ENCODE data around the gene ZNF831. TPM values are rescaled to one million over a fixed set of nuclear protein-coding genes. Genes with fewer than 3 reads are reported as not detected.

Gene ZNF831
- total RNA-seq, 1 donor from 2014 or later, result not detected

DNA sequence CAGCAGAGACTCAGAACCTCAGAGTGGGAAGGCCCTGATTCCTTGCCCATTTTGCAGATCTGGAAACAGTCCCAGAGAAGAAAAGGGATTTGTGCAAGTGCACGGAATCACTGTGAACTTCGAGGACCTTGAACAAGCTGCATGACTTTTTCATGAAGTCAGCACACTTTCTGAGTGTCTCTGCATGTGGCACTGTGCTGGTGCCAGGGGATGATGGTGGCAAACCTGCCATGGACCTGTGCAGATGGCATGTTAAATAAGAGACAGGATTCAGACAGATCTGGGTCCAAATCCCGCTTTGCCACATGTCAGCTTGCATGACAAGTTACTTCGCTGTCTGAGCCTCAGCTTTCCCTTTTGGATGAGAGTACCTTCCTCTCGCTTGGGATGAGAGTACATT is 26.8 kb downstream of the ZNF831 start:
- H3K36me3 Mint-ChIP-seq (ENCODE audit: insufficient read depth), result no peaks in the 10 kb centered on the region
- H3K4me3 Mint-ChIP-seq (ENCODE audit: low read depth), result no peak overlapping the region
- no peaks in the 10 kb centered on the region for H3K9me3 Mint-ChIP-seq (ENCODE audit: low read depth)
- no peak for DNase-seq (ENCODE audit: low spot score, unreplicated experiment)
- peaks cover 35% of the 10 kb centered on the region for H3K27me3 Mint-ChIP-seq
- TF ChIP-seq, protein P1, sequence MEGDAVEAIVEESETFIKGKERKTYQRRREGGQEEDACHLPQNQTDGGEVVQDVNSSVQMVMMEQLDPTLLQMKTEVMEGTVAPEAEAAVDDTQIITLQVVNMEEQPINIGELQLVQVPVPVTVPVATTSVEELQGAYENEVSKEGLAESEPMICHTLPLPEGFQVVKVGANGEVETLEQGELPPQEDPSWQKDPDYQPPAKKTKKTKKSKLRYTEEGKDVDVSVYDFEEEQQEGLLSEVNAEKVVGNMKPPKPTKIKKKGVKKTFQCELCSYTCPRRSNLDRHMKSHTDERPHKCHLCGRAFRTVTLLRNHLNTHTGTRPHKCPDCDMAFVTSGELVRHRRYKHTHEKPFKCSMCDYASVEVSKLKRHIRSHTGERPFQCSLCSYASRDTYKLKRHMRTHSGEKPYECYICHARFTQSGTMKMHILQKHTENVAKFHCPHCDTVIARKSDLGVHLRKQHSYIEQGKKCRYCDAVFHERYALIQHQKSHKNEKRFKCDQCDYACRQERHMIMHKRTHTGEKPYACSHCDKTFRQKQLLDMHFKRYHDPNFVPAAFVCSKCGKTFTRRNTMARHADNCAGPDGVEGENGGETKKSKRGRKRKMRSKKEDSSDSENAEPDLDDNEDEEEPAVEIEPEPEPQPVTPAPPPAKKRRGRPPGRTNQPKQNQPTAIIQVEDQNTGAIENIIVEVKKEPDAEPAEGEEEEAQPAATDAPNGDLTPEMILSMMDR (IDR thresholded peaks at IDR 0.05; ENCODE audit: unreplicated experiment), result no peak
- H3K27ac Mint-ChIP-seq, result no peak overlapping the region
- H3K4me1 Mint-ChIP-seq (ENCODE audit: low read depth), result no peaks in the 10 kb centered on the region

DNA sequence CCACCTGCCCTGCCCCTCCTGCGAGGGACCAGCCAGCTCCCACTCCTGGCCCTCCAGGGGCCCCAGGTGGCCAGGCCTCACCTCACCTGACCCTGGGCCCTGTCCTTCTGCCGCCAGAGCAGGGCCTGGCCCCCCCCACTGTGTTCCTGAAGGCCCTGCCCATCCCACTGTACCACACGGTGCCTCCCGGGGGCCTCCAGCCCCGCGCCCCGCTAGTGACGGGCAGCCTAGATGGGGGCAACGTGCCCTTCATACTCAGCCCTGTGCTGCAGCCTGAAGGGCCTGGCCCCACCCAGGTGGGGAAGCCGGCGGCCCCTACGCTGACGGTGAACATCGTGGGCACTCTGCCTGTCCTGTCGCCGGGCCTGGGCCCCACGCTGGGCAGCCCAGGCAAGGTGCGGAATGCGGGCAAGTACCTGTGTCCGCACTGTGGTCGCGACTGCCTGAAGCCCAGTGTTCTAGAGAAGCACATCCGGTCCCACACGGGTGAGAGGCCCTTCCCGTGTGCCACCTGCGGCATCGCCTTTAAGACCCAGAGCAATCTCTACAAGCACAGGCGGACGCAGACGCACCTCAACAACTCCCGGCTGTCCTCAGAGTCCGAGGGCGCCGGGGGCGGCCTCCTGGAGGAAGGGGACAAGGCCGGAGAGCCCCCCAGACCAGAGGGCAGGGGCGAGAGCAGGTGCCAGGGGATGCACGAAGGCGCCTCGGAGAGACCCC is 27.6 kb downstream of the ZNF831 start:
- Mint-ChIP-seq H3K36me3 (ENCODE audit: insufficient read depth) (no peaks in the 10 kb centered on the region), H3K4me3 (ENCODE audit: low read depth) (no peak overlapping the region), H3K27ac (no peak overlapping the region), H3K9me3 (ENCODE audit: low read depth) (no peaks in the 10 kb centered on the region), H3K4me1 (ENCODE audit: low read depth) (no peaks in the 10 kb centered on the region), H3K27me3 (peaks cover 28% of the 10 kb centered on the region)
- TF ChIP-seq, protein P1 (IDR thresholded peaks at IDR 0.05; ENCODE audit: unreplicated experiment), result no peak
- DNase-seq (ENCODE audit: low spot score, unreplicated experiment), result no peak

DNA sequence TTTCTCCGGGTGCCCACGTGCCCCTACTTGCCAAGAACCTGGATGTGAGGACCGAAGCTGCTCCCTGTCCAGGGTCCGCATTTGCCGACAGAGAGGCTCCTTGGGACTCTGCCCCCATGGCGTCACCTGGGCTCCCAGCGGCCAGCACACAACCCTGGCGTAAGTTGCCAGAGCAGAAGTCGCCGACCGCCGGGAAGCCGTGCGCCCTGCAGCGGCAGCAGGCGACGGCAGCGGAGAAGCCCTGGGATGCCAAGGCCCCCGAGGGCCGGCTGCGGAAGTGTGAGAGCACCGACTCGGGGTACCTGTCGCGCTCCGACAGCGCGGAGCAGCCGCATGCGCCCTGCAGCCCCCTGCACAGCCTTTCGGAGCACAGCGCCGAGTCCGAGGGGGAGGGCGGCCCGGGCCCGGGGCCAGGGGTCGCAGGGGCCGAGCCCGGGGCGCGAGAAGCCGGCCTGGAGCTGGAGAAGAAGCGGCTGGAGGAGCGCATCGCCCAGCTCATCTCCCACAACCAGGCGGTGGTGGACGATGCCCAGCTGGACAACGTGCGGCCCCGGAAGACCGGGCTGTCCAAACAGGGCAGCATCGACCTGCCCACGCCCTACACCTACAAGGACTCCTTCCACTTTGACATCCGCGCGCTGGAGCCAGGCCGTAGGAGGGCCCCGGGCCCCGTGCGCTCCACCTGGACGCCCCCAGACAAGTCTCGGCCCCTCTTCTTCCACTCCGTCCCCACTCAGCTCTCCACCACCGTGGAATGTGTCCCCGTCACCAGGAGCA is 28.3 kb downstream of the ZNF831 start:
- Mint-ChIP-seq H3K27ac (no peak overlapping the region), H3K36me3 (ENCODE audit: insufficient read depth) (no peaks in the 10 kb centered on the region), H3K4me3 (ENCODE audit: low read depth) (no peak overlapping the region), H3K9me3 (ENCODE audit: low read depth) (no peaks in the 10 kb centered on the region), H3K27me3 (peaks cover 20% of the 10 kb centered on the region), H3K4me1 (ENCODE audit: low read depth) (peaks cover 4% of the 10 kb centered on the region)
- DNase-seq (ENCODE audit: low spot score, unreplicated experiment), result no peak
- TF ChIP-seq, protein P1 (IDR thresholded peaks at IDR 0.05; ENCODE audit: unreplicated experiment), result no peak

DNA sequence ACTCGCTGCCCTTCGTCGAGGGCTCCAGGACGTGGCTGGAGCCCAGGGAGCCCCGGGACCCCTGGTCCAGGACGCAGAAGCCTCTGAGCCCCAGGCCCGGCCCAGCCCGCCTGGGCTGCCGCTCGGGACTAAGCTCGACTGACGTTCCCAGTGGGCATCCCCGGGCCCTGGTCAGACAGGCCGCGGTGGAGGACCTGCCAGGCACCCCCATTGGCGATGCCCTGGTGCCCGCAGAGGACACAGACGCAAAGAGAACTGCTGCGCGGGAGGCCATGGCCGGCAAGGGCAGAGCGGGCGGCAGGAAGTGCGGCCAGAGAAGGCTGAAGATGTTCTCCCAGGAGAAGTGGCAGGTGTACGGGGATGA is 28.9 kb downstream of the ZNF831 start:
- H3K27ac Mint-ChIP-seq, result no peak overlapping the region
- peaks cover 16% of the 10 kb centered on the region for H3K27me3 Mint-ChIP-seq
- H3K9me3 Mint-ChIP-seq (ENCODE audit: low read depth), result no peaks in the 10 kb centered on the region
- TF ChIP-seq, protein P1 (IDR thresholded peaks at IDR 0.05; ENCODE audit: unreplicated experiment), result no peak
- no peaks in the 10 kb centered on the region for H3K36me3 Mint-ChIP-seq (ENCODE audit: insufficient read depth)
- H3K4me3 Mint-ChIP-seq (ENCODE audit: low read depth), result no peak overlapping the region
- peaks cover 4% of the 10 kb centered on the region for H3K4me1 Mint-ChIP-seq (ENCODE audit: low read depth)
- no peak for DNase-seq (ENCODE audit: low spot score, unreplicated experiment)

DNA sequence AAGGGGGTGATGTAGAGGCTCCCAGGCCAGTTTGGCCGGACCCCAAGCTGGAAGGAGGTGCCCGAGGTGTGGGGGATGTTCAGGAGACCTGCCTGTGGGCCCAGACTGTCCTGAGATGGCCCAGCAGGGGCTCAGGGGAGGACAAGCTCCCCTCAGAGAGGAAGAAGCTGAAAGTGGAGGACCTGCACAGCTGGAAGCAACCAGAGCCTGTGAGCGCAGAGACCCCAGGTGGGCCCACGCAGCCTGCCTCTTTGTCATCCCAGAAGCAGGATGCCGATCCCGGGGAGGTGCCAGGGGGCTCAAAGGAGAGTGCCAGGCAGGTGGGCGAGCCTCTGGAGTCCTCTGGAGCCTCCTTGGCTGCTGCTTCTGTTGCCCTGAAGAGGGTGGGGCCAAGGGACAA is 29.7 kb downstream of the ZNF831 start:
- no peak overlapping the region for H3K27ac Mint-ChIP-seq
- no peaks in the 10 kb centered on the region for H3K36me3 Mint-ChIP-seq (ENCODE audit: insufficient read depth)
- TF ChIP-seq, protein P1 (IDR thresholded peaks at IDR 0.05; ENCODE audit: unreplicated experiment), result no peak

More for the DNA sequence above, 29.7 kb downstream of the ZNF831 start:
- no peak overlapping the region for H3K4me3 Mint-ChIP-seq (ENCODE audit: low read depth)
- no peaks in the 10 kb centered on the region for H3K9me3 Mint-ChIP-seq (ENCODE audit: low read depth)
- DNase-seq (ENCODE audit: low spot score, unreplicated experiment), result no peak
- H3K27me3 Mint-ChIP-seq, result peaks cover 12% of the 10 kb centered on the region
- H3K4me1 Mint-ChIP-seq (ENCODE audit: low read depth), result peaks cover 4% of the 10 kb centered on the region

Data from progenitor cell of endocrine pancreas (in vitro differentiated cells).